DMS153 treated with DMSO at 0.1 percent for 48 hours (cell line): ENCODE results near the gene KRT13.

Source experiments
- DNase-seq: peaks from one replicate; lab custom pipeline; 2025; ENCODE audit not compliant: unreplicated experiment; lab: John Stamatoyannopoulos, UW

Gene KRT13

GRCh38 chr17:41520821-41521521 is 15.6 kb upstream of the KRT13 start:
- DNase-seq = peak; percentile 78

DNA sequence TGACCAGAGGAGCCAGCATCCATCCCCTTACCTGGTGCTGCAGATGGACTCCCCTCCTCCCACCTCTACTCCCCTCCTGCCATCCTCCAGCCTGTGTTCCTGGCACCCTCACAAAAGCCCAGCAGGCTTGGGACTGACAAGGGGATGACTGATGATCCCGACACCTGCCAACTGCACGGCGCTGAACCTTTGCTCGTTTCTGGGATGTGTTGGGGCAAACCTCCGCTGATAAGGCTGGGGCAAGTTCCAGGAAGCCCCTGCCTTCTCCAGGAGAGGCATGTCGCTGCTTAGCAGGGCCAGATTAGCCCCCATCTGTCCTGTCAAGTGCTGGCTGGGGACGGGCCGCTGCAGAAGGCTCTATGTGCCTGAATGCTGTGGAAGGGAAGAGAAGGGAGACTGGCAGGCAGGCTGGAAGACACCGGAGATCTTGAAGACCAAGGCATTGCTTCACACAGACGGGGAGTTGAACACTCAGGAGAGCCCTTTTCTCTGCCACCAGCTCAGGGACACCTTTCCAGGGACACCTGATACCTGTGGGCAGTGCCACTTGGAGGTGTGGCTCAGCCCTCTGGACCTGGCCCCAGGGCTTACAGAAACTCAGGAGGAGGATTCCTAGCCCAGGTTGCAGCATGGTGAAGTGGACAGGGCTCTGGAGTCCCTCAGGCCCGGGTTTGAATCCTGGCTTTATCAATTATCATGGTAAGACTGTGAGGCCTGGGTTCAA is 14.3 kb upstream of the KRT13 start:
- DNase-seq = peak; percentile 77

GRCh38 chr17:41518789-41519449 is 13.5 kb upstream of the KRT13 start, which contains the start of gene KRT15:
TSS of gene KRT15 (minus strand) at chr17:41518890. CDS start at chr17:41518827, 63 bp downstream.
- DNase-seq = peak; percentile 35

DNA sequence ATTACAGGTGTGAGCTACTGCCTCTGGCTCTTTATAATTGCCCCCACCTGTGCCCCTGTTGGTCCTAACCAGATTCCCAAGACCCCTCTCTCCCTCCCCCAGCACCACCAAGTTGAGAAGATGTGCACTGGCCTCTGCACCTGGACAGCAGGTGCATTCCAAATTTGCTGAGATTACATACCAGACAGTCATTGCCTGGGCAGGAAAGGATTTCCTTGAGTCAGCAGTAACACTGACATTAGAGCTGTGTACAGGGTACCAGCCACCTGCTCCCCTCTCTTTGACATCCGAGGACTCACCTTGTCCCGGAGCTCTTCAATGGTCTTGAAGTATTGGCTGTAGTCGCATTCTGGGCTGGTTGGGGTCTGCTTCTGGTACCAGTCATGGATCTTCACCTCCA is 12.6 kb upstream of the KRT13 start:
- no peak for DNase-seq

DNA sequence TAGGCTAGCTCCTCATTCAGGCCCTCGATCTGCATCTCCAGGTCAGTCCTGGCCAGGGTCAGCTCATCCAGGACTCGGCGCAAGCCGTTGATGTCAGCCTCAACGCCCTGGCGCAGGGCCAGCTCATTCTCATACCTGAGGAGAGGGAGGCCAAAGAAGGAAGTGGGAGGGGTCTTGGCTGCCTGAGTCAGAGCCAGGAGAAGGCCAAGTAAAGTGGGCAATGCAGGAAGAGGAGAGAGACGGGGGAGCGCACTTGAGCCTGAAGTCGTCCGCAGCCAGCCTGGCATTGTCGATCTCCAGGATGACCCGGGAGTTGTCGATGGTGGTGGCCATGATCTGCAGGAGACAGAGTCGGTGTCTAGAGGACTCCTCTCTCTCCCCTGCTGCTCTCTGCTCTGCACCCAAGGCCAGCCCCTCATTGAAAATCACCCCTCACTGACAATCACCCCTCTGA is 11.4 kb upstream of the KRT13 start:
- no peak for DNase-seq

- DNase-seq = no peak
These were observed 10.9 kb upstream of the KRT13 start for GRCh38 chr17:41516147-41516829.

DNA sequence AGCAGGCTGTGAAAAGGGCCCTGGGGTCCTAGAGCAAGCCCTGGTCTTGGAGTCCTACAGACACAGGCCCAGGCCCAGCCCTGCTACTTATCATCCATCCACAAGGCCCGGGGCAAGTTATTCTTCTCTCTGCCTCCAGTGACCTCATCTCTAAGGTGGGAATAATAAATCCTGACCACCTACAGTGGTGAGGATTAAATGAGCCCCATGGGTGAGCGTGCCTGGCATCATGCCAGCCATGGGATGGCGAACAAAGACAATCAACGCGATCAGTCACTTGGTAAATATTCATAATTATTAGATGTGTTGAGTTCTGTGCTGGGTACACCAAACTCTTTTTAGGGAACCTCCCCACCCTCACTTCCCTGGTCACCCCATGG is 7.7 kb upstream of the KRT13 start:
- peak; percentile 12 for DNase-seq

- no peak for DNase-seq
These were observed 7.2 kb upstream of the KRT13 start for GRCh38 chr17:41512546-41513167.

DNA sequence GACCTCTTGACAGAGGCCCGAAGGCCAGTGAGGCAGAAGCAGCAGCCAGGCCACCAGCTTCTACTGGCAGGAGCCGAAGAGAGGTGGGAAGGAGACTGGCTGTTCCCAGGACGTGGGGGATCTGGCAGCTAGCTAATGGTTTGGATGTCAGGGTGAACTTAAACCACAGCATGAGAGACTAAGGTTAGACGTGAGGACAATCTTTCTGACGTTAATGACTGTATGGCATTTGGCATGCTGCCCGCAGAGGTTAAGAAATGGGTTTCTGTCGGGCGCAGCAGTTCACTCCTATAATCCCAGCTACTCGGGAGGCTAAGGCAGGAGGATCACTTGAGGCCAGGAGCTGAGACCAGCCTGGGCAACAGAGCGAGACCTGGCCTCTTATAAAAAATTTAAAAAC is 6.3 kb upstream of the KRT13 start:
- DNase-seq = no peak

GRCh38 chr17:41511116-41511515 is 5.7 kb upstream of the KRT13 start:
- DNase-seq = no peak

DNA sequence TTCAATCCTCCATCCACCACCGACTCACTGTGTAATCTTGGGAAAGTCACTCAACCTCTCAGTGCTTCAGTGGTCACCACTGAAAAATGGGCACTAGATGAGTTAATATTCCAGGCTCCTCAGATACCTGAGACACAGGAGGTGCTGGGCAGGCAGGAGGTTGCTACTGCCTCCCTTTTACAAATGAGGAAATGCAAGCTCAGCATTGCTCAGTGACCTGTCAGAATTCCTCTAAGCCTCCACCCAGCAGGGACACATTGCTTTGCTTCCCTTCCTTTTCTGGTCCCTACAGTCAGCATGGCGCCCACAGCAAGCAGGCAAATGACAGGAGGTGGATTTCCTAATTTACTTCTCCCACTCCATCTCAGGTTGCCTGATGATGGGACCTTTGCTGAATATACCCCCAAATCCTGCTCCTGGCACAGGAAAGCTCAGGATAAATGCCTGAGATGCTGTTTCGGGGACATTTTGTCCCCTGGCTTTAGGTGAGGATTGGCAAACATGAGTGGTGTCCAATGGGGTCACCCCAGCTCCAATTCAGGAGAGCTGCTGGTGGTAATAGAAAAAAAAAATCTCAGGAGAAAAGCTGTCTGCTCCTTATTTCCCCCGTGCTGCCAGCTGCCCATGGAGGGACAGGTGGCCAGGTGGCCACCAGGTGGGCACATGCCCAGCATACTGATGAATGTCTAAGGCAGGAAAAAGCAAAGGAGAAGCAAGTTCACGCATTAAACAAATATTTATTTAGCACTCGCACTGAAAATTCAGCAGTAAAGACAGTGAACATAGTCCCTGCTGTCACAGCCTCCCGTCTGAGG is 5.0 kb upstream of the KRT13 start:
- DNase-seq = peak; percentile 16

- DNase-seq = no peak
These were observed 2.0 kb upstream of the KRT13 start for GRCh38 chr17:41507315-41507880.

- DNase-seq = no peak
These were observed 676 bp upstream of the KRT13 start for GRCh38 chr17:41505809-41506767.

DNA sequence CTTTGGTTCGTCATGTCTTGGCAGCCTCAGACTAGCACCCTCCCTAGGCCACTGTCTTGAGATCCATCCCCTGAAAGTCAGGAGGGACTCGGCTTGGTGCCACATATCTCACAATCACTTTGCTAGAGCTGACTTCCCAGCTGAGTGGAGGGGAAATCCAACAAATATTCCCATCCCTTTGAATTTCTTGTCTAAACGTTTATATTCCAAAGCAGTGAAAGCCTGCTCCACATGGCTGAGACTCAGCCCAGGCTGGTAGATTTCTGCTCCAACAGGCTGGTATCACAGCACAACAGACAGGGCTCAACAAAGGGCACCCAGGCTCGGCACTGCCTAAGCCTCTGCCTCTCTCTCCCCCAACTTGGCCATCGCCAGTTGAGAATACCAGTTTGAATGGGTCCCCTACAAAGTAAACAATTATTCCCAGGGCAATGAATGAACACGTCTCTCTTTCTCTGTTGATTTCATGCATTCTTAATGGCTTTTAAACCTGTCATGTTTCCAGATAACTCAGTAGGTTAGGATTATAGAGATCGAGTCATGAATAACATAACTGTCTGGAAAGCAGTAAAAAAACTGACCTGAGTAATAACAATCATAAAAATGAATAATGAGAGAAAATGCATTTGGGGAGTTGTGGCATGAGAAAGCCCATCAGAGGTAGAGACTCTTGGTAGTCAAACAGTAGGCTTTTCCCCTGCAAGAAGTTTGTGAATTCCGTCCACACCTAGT is 1.0 kb downstream of the KRT13 start:
- peak; percentile 64 for DNase-seq

- no peak for DNase-seq
These were observed 2.2 kb downstream of the KRT13 start for GRCh38 chr17:41503202-41503601.

DNA sequence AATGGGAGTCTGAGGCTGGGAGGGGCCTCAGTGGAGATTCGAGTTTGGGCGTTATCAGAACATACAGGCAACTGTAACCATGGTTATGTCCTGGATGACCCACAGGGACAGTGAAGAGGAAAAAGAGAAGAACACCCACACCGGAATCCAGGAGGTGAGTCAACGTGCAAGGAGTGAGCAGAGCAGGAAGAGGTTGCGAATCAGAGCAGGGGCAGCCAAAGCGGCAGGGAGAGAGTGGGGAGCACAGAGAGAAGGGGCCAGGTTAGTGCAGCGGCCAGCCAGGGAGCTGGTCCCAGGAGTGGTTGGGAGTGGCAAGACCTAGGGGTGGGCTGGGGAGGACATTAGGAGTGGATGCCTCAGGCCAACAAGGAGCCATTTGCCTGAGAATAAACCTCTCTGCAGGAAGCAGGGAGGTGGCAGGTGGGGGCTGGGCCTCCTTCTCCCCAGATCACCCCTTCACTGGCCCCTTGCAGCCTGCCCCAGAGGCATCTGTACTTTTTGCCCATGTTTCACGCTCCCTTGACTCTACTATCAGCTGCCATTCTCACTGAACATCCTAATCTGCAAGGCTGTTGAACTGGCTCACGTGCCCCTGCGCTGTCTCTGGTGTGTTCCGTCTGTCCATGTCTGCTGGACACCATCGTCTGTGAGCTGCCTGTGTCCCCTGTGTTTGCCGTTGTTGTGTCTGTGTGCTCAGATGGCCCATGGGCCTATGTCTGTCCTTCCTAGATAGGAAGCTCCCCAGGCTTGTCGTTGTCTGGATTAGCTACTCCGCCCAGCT is 5.1 kb downstream of the KRT13 start:
- DNase-seq = no peak

- DNase-seq = no peak
These were observed 5.7 kb downstream of the KRT13 start for GRCh38 chr17:41499714-41500113.
